H9 (cell line): ENCODE data around the gene PRSS56. TPM values are rescaled to one million over a fixed set of nuclear protein-coding genes. Genes with fewer than 3 reads are reported as not detected.

Experiments used
- DNase-seq: peaks from one replicate; pipeline ENCODE4 v3.0.0-alpha.2; 2017
- H2AFZ ChIP-seq: one replicate; pipeline ENCODE4 v1.6.1; 2013; ENCODE audit warnings: mild to moderate bottlenecking, low read length, control low read depth, moderate library complexity
- H2AK5ac ChIP-seq: 2 replicates; pipeline ENCODE4 v1.6.1; 2013; ENCODE audit warnings: low read length, control low read depth, mixed read lengths; ENCODE audit not compliant: insufficient read length
- H2BK120ac ChIP-seq: one replicate; pipeline ENCODE4 v1.6.1; 2013; ENCODE audit warnings: low read depth, mild to moderate bottlenecking, low read length, control low read depth, inconsistent platforms; ENCODE audit not compliant: poor library complexity, severe bottlenecking
- H2BK12ac ChIP-seq: 2 replicates; pipeline ENCODE4 v1.6.1; 2013; ENCODE audit warnings: low read length, control low read depth, mixed read lengths, low read depth; ENCODE audit not compliant: insufficient read length
- H2BK15ac ChIP-seq: 2 replicates; pipeline ENCODE4 v1.6.1; 2013; ENCODE audit warnings: low read depth, low read length, control low read depth
- H2BK20ac ChIP-seq: one replicate; pipeline ENCODE4 v1.6.1; 2013; ENCODE audit warnings: low read depth, mild to moderate bottlenecking, low read length, control low read depth, inconsistent platforms; ENCODE audit not compliant: poor library complexity, severe bottlenecking
- H2BK5ac ChIP-seq: 2 replicates; pipeline ENCODE4 v1.6.1; 2013; ENCODE audit warnings: low read length, control low read depth, mixed read lengths; ENCODE audit not compliant: insufficient read length
- H3K14ac ChIP-seq: 2 replicates; pipeline ENCODE4 v1.6.1; 2013; ENCODE audit warnings: low read length, control low read depth; ENCODE audit not compliant: insufficient read depth
- H3K18ac ChIP-seq: 2 replicates; pipeline ENCODE4 v1.6.1; 2013; ENCODE audit warnings: low read depth, mild to moderate bottlenecking, mixed read lengths, low read length, control low read depth; ENCODE audit not compliant: insufficient read length
- H3K23ac ChIP-seq: 2 replicates; pipeline ENCODE4 v1.6.1; 2013; ENCODE audit warnings: low read length, control low read depth, mixed read lengths, low read depth; ENCODE audit not compliant: insufficient read length
- H3K23me2 ChIP-seq: 2 replicates; pipeline ENCODE4 v1.6.1; 2013; ENCODE audit warnings: low read depth, mild to moderate bottlenecking, mixed read lengths, low read length, control low read depth; ENCODE audit not compliant: insufficient read length, poor library complexity, severe bottlenecking
- H3K27ac ChIP-seq: 2 replicates; pipeline ENCODE4 v1.5.1; 2013; ENCODE audit warnings: low read length, control low read depth, mixed read lengths, low read depth; ENCODE audit not compliant: insufficient read length
- H3K27me3 ChIP-seq: 2 replicates; pipeline ENCODE4 v1.6.1; 2013; ENCODE audit warnings: low read length, control low read depth, inconsistent platforms; ENCODE audit not compliant: insufficient read depth
- H3K4ac ChIP-seq: 2 replicates; pipeline ENCODE4 v1.6.1; 2013; ENCODE audit warnings: low read depth, mild to moderate bottlenecking, control low read depth, inconsistent platforms, low read length, moderate library complexity
- H3K4me1 ChIP-seq: 2 replicates; pipeline ENCODE4 v1.6.1; 2013; ENCODE audit warnings: low read length, control low read depth, inconsistent platforms; ENCODE audit not compliant: insufficient read depth
- H3K4me2 ChIP-seq: 2 replicates; pipeline ENCODE4 v1.6.1; 2013; ENCODE audit warnings: low read length, control low read depth, mixed read lengths; ENCODE audit not compliant: insufficient read length, insufficient read depth
- H3K56ac ChIP-seq: 2 replicates; pipeline ENCODE4 v1.6.1; 2013; ENCODE audit warnings: low read depth, mild to moderate bottlenecking, mixed read lengths, low read length, control low read depth; ENCODE audit not compliant: insufficient read length
- H3K79me1 ChIP-seq: 2 replicates; pipeline ENCODE4 v1.6.1; 2013; ENCODE audit warnings: low read depth, mild to moderate bottlenecking, moderate library complexity, low read length, control low read depth, inconsistent platforms; ENCODE audit not compliant: insufficient read depth, poor library complexity, severe bottlenecking
- H3K79me2 ChIP-seq: 2 replicates; pipeline ENCODE4 v1.6.1; 2013; ENCODE audit warnings: low read length, control low read depth, inconsistent platforms; ENCODE audit not compliant: insufficient read depth
- H3K9ac ChIP-seq: 2 replicates; pipeline ENCODE4 v1.6.1; 2013; ENCODE audit warnings: low read length, control low read depth, mixed read lengths; ENCODE audit not compliant: insufficient read length; ENCODE audit errors: extremely low read depth
- H3K9me3 ChIP-seq: one replicate; pipeline ENCODE4 v1.6.1; 2013; ENCODE audit warnings: low read depth, low read length, inconsistent platforms; ENCODE audit not compliant: control insufficient read depth
- H3T11ph ChIP-seq: one replicate; pipeline ENCODE4 v1.6.1; 2013; ENCODE audit warnings: mild to moderate bottlenecking, low read length, control low read depth, inconsistent platforms
- H4K20me1 ChIP-seq: one replicate; pipeline ENCODE4 v1.6.1; 2013; ENCODE audit not compliant: control insufficient read depth, insufficient read length, insufficient read depth
- H4K5ac ChIP-seq: 2 replicates; pipeline ENCODE4 v1.6.1; 2013; ENCODE audit warnings: low read depth, mild to moderate bottlenecking, mixed read lengths, low read length, control low read depth; ENCODE audit not compliant: insufficient read length
- H4K8ac ChIP-seq: replicated peaks from 2 replicates; pipeline ENCODE4 v1.6.1; 2013; ENCODE audit warnings: low read length, control low read depth, mixed read lengths, low read depth; ENCODE audit not compliant: insufficient read length
- H4K91ac ChIP-seq: 2 replicates; pipeline ENCODE4 v1.6.1; 2013; ENCODE audit warnings: low read depth, mild to moderate bottlenecking, moderate library complexity, mixed read lengths, low read length, control low read depth; ENCODE audit not compliant: insufficient read length
- H3K27ac Mint-ChIP-seq, 3 experiments: 2 replicates in 2 of 3; 3 replicates in 1 of 3; pipeline ENCODE4 v1.8.0; 2020 to 2021; ENCODE audit warnings: mixed read lengths in 3 of 3, mild to moderate bottlenecking in 1 of 3, moderate library complexity in 1 of 3
- H3K27me3 Mint-ChIP-seq: 2 replicates; pipeline ENCODE4 v1.8.0; 2021; ENCODE audit warnings: low read depth, mild to moderate bottlenecking, moderate library complexity, mixed read lengths
- H3K36me3 Mint-ChIP-seq, 3 experiments: 2 replicates in 2 of 3; 3 replicates in 1 of 3; pipeline ENCODE4 v1.8.0; 2020 to 2021; ENCODE audit warnings: low read depth in 3 of 3, mixed read lengths in 3 of 3; ENCODE audit not compliant: insufficient read depth in 1 of 3
- H3K4me1 Mint-ChIP-seq, 2 experiments: 2 replicates each; pipeline ENCODE4 v1.8.0; 2020; ENCODE audit warnings: mixed read lengths in 2 of 2
- H3K4me3 Mint-ChIP-seq, 2 experiments: 2 replicates in 1 of 2; 3 replicates in 1 of 2; pipeline ENCODE4 v1.8.0; 2020 to 2021; ENCODE audit warnings: mild to moderate bottlenecking in 2 of 2, mixed read lengths in 2 of 2, moderate library complexity in 1 of 2
- H3K9me3 Mint-ChIP-seq, 2 experiments: 2 replicates in 1 of 2; 3 replicates in 1 of 2; pipeline ENCODE4 v1.8.0; 2020; ENCODE audit warnings: mild to moderate bottlenecking in 2 of 2, mixed read lengths in 2 of 2, moderate library complexity in 1 of 2
- CTCF ChIP-seq: fragments of 200-600 bp; sonication (generic); conservative IDR thresholded peaks from 3 replicates; pipeline ENCODE4 v1.8.0; 2021; ENCODE audit warnings: antibody characterized with exemption, mild to moderate bottlenecking
- WGBS: extraction: QIAGEN DNeasy Blood & Tissue Kit; methylation state at CpG from one replicate; pipeline ENCODE4 v1.1.7; 2013; ENCODE audit warnings: missing lambda C conversion rate, low lambda C conversion rate, mixed read lengths; ENCODE audit not compliant: insufficient read length; ENCODE audit errors: extremely low coverage; 5-methylcytosine and 5-hydroxymethylcytosine counted together
- total RNA-seq: library from RNA; stranded (reverse); gene quantifications from 2 replicates; pipeline ENCODE4 v1.2.1, GENCODE V29; 2021

The PRSS56 gene
- total RNA-seq, 1 experiment from 2014 or later: not detected

GRCh38 chr2:232562515-232563151 lies 42.4 kb downstream of the PRSS56 start:
- H4K8ac ChIP-seq: no peak overlapping the region
- H3K27me3 ChIP-seq: no peaks in the 10 kb centered on the region
- H3K27ac ChIP-seq: no peak overlapping the region
- H3K27me3 Mint-ChIP-seq: no peaks in the 10 kb centered on the region
- no peak overlapping the region for H3K4me3 Mint-ChIP-seq
- H3K23me2 ChIP-seq: no peaks in the 10 kb centered on the region
- H3K27ac Mint-ChIP-seq: peak overlapping the region in 1 of 3 experiments; percentile 31; a peak in 2 of 7 replicates
- peaks cover 40 to 72% (median 72%) of the 10 kb centered on the region in 3 experiments; a peak in 6 of 7 replicates for H3K36me3 Mint-ChIP-seq
- no peak overlapping the region for H3K18ac ChIP-seq
- H3T11ph ChIP-seq: no peak overlapping the region
- H3K79me1 ChIP-seq: no peaks in the 10 kb centered on the region
- no peak overlapping the region for H3K4ac ChIP-seq
- no peaks in the 10 kb centered on the region for H3K4me1 ChIP-seq
- H4K91ac ChIP-seq: no peak overlapping the region
- no peak overlapping the region for H2BK5ac ChIP-seq
- no peak; the same call in 2 of the 3 replicates for TF ChIP-seq CTCF
- H3K4me1 Mint-ChIP-seq: no peaks in the 10 kb centered on the region
- H4K5ac ChIP-seq: no peak overlapping the region
- no peak overlapping the region for H3K9ac ChIP-seq
- no peak overlapping the region for H3K23ac ChIP-seq
- H2AFZ ChIP-seq: no peak overlapping the region
- H3K79me2 ChIP-seq: no peaks in the 10 kb centered on the region
- no peaks in the 10 kb centered on the region for H4K20me1 ChIP-seq
- H2BK120ac ChIP-seq: no peak overlapping the region
- H3K56ac ChIP-seq: no peak overlapping the region
- H2AK5ac ChIP-seq: no peak overlapping the region
- no peaks in the 10 kb centered on the region for H3K9me3 Mint-ChIP-seq
- WGBS: no CpG with 5 or more reads among the region's 8 CpGs
- no peak overlapping the region for H3K14ac ChIP-seq
- DNase-seq: no peak
- no peak overlapping the region for H2BK12ac ChIP-seq
- no peaks in the 10 kb centered on the region for H3K9me3 ChIP-seq
- no peak overlapping the region for H3K4me2 ChIP-seq
- H2BK15ac ChIP-seq: no peak overlapping the region
- no peak overlapping the region for H2BK20ac ChIP-seq
